Measurements from ENCODE around the gene RAP1GAP2. TPM values are rescaled to one million over a fixed set of nuclear protein-coding genes. Genes with fewer than 3 reads are reported as not detected.
"Not testable (repeated sequence)": the region's sequence is repeated elsewhere in the genome, so short reads cannot be mapped to it uniquely, and the experiment has no call there.

The RAP1GAP2 gene
- total RNA-seq, 1 donor from 2014 or later: 10.6 TPM

- no peak overlapping the region for H3K4me3 Mint-ChIP-seq (ENCODE audit: unreplicated experiment)
- DNase-seq (ENCODE audit: low spot score): no peak
- no peak for TF ChIP-seq CTCF (IDR thresholded peaks at IDR 0.05; ENCODE audit: unreplicated experiment)
- H3K36me3 Mint-ChIP-seq (ENCODE audit: low read depth, unreplicated experiment): peaks cover 4% of the 10 kb centered on the region
- H3K27ac Mint-ChIP-seq (ENCODE audit: unreplicated experiment): no peak overlapping the region
- no peaks in the 10 kb centered on the region for H3K9me3 Mint-ChIP-seq (ENCODE audit: unreplicated experiment)
- H3K4me1 Mint-ChIP-seq (ENCODE audit: unreplicated experiment): no peaks in the 10 kb centered on the region
- peaks cover 1% of the 10 kb centered on the region for H3K27me3 Mint-ChIP-seq (ENCODE audit: unreplicated experiment)
Measured at GRCh38 chr17:3046753-3047152, 250.5 kb downstream of the RAP1GAP2 start.

DNA sequence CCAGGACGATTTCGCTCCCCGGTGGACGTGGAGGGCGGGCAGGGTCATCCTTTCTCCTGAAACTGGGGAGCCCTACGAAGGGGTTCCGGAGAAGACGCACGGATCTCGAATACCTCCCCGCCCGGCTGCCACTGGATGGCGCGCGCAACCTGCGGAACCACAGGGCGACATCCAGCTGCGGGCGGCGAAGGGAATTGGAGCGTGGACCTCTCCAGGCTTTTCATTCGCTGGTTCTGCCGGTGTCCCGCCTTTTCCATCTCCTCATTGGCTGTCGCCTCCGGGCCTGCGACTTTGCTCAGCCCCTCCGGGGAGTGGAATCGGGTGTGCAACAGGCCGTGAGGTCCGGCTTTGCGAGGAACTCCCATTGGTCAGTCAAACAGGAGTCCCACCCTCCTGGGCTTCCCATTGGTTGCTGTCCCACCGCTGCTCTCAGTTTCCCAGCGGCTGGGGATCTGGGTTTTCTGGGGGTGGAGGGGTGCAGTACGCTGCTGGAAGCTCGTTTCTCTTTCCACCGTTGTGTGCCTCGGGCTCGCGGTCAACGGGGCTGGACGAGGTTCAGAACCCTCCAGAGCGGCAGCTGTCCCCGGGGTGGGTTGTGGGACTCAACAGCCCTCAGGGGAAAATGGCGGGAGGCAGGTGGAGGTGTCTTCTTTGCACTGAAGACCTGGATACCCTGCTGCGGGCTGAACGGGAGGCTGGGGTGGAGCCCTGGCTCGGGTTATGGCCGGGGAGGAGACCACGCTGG is 252.7 kb downstream of the RAP1GAP2 start:
- peak overlapping the region; percentile 93 for H3K4me3 Mint-ChIP-seq (ENCODE audit: unreplicated experiment)
- no peak overlapping the region for H3K27ac Mint-ChIP-seq (ENCODE audit: unreplicated experiment)
- peak; percentile 14 for TF ChIP-seq CTCF (IDR thresholded peaks at IDR 0.05; ENCODE audit: unreplicated experiment)
- peak; percentile 95 for DNase-seq (ENCODE audit: low spot score)
- H3K27me3 Mint-ChIP-seq (ENCODE audit: unreplicated experiment): peaks cover 1% of the 10 kb centered on the region
- no peaks in the 10 kb centered on the region for H3K36me3 Mint-ChIP-seq (ENCODE audit: low read depth, unreplicated experiment)
- no peaks in the 10 kb centered on the region for H3K9me3 Mint-ChIP-seq (ENCODE audit: unreplicated experiment)
- no peaks in the 10 kb centered on the region for H3K4me1 Mint-ChIP-seq (ENCODE audit: unreplicated experiment)

- no peak for TF ChIP-seq CTCF (IDR thresholded peaks at IDR 0.05; ENCODE audit: unreplicated experiment)
- Mint-ChIP-seq H3K4me1 (ENCODE audit: unreplicated experiment) (no peaks in the 10 kb centered on the region), H3K9me3 (ENCODE audit: unreplicated experiment) (no peaks in the 10 kb centered on the region), H3K27me3 (ENCODE audit: unreplicated experiment) (peaks cover 1% of the 10 kb centered on the region), H3K36me3 (ENCODE audit: low read depth, unreplicated experiment) (no peaks in the 10 kb centered on the region), H3K4me3 (ENCODE audit: unreplicated experiment) (no peak overlapping the region), H3K27ac (ENCODE audit: unreplicated experiment) (no peak overlapping the region)
- DNase-seq (ENCODE audit: low spot score): no peak
Measured at GRCh38 chr17:3049705-3050295, 253.6 kb downstream of the RAP1GAP2 start.

DNA sequence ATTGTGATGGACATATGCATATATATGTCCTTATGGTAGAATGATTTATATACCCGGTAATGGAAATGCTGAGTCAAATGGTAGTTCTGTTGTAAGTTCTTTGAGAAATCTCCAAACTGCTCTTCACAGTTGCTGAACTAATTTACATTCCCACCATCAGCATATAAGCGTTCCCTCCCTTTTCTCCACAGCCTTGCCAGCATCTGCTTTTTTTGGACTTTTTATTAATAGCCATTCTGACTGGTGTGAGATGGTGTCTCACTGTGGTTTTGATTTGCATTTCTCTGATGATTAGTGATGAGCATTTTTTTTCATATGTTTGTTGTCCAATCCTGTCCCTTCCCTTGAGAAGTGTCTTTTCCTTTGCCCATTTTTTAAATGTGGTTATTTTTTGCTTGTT is 258.6 kb downstream of the RAP1GAP2 start:
- not testable (repeated sequence) for H3K27me3 Mint-ChIP-seq (ENCODE audit: unreplicated experiment); H3K36me3 Mint-ChIP-seq (ENCODE audit: low read depth, unreplicated experiment); H3K27ac Mint-ChIP-seq (ENCODE audit: unreplicated experiment); H3K4me1 Mint-ChIP-seq (ENCODE audit: unreplicated experiment); H3K9me3 Mint-ChIP-seq (ENCODE audit: unreplicated experiment); H3K4me3 Mint-ChIP-seq (ENCODE audit: unreplicated experiment); DNase-seq (ENCODE audit: low spot score)

DNA sequence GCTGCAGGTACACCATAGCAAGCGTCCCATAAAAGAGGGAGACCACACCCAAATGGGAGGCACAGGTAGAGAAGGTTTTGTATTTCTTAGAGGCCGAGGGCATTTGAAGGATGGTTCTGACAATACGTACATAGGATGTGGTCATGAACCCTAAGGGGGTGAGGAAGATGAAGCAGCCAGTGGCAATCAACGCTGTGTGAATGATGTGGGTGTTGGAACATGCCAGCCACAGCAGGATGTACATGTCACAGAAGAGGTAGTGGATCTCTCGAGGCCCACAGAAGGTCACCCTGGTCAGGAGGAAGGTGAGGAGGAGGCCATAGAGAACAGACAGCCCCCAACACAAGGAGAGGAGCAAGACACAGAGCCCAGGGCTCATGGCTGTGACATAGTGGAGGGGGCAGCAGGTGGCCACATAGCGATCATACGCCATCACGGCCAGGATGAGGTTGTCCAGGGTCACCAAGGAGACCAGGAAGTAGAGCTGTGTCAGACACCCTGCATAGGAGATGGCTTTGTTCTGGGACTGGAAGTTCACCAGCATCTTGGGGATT is 266.7 kb downstream of the RAP1GAP2 start:
- not testable (repeated sequence) for H3K27ac Mint-ChIP-seq (ENCODE audit: unreplicated experiment); H3K4me3 Mint-ChIP-seq (ENCODE audit: unreplicated experiment); H3K4me1 Mint-ChIP-seq (ENCODE audit: unreplicated experiment); H3K27me3 Mint-ChIP-seq (ENCODE audit: unreplicated experiment); H3K9me3 Mint-ChIP-seq (ENCODE audit: unreplicated experiment); H3K36me3 Mint-ChIP-seq (ENCODE audit: low read depth, unreplicated experiment); DNase-seq (ENCODE audit: low spot score)

GRCh38 chr17:3063507-3063906 is 267.3 kb downstream of the RAP1GAP2 start, which contains the start of gene OR1D5:
Gene OR1D5 (minus strand): TSS chr17:3063607. CDS start chr17:3063607, 0 bp downstream.
- not testable (repeated sequence) for H3K27ac Mint-ChIP-seq (ENCODE audit: unreplicated experiment); H3K4me3 Mint-ChIP-seq (ENCODE audit: unreplicated experiment); H3K27me3 Mint-ChIP-seq (ENCODE audit: unreplicated experiment); DNase-seq (ENCODE audit: low spot score); H3K9me3 Mint-ChIP-seq (ENCODE audit: unreplicated experiment); H3K4me1 Mint-ChIP-seq (ENCODE audit: unreplicated experiment); H3K36me3 Mint-ChIP-seq (ENCODE audit: low read depth, unreplicated experiment)

DNA sequence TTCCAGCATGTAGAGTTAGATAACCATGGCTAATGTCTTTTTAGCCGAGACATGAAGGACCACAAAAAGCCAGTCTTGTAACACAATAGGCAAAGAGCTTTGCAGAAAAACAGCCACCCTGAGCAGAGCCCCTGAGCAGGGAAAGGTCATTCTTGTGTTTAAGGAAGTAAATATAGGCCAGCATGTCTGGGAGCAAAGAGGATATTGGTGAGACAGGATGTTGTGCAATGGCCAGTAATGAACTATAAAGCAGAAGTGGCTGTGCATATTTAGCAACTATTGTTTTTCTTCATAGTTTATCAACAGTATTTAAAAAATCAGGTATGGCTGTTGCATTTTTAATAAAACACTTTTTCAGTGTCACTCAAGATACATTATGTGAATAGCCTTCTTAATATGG is 269.0 kb downstream of the RAP1GAP2 start:
- H3K27me3 Mint-ChIP-seq (ENCODE audit: unreplicated experiment); DNase-seq (ENCODE audit: low spot score); H3K4me1 Mint-ChIP-seq (ENCODE audit: unreplicated experiment); H3K9me3 Mint-ChIP-seq (ENCODE audit: unreplicated experiment); H3K4me3 Mint-ChIP-seq (ENCODE audit: unreplicated experiment); H3K36me3 Mint-ChIP-seq (ENCODE audit: low read depth, unreplicated experiment); H3K27ac Mint-ChIP-seq (ENCODE audit: unreplicated experiment): not testable (repeated sequence)

DNA sequence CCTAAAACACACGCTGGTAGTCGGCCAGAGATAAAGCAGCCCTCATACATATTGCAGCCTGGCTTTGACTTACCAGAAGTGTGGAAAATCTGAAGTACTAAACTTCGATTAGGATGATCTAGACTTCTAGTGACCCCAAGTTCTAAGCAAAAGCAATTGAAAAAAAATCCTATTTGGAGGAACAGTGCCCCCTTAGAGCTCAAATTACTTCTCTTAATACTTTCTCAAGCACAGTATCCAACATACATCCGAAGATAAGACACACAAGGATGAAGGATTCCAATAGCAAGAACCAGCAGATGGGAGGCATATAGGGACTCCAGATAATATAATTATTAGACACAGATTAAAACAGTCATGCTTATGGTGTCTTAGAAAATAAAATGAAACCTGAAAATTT is 277.6 kb downstream of the RAP1GAP2 start:
- not testable (repeated sequence) for DNase-seq (ENCODE audit: low spot score); H3K4me1 Mint-ChIP-seq (ENCODE audit: unreplicated experiment); H3K4me3 Mint-ChIP-seq (ENCODE audit: unreplicated experiment); H3K27me3 Mint-ChIP-seq (ENCODE audit: unreplicated experiment); H3K9me3 Mint-ChIP-seq (ENCODE audit: unreplicated experiment); H3K27ac Mint-ChIP-seq (ENCODE audit: unreplicated experiment); H3K36me3 Mint-ChIP-seq (ENCODE audit: low read depth, unreplicated experiment)
